Measurements from ENCODE around the gene KIF14.

DNA sequence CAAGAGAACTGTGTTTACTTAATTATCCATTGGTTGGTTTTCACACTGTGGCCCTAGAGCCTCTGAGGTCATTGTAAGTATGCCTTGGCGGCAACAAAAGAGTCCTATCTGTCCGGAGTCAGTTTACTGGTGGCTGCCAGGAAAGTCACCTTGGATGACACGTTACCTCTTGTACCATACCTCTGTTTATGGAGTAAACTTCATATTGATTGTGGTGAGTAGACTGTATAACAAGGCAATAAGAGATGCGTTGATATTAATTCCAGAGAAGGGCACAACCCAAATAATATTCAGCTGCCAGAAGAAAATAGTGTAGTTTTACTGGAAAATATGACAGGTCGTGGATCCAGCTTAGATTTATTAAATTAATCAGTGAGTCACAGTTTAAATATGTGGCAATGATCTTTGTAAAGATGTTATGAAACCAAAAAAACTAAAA, 20.4 kb upstream of the KIF14 start:
- no peak for TF ChIP-seq POLR2A (IDR thresholded peaks at IDR 0.05)
- no peak for TF ChIP-seq CTCF (IDR thresholded peaks at IDR 0.05)
- TF ChIP-seq EP300 (IDR thresholded peaks at IDR 0.05), result no peak

All from tibial nerve (tissue), 4 donors.